HL-60 (cell line): Measurements from ENCODE around the gene ATP1A2.

Experiments
- DNase-seq, 2 experiments: peaks; one replicate each; pipeline ENCODE4 v3.0.0-alpha.2; 2010 to 2020; ENCODE audit warnings: low read depth in 1 of 2, low spot score in 1 of 2
- H3K27ac ChIP-seq: fragments of 250-450 bp; sonication (Bioruptor Pico); replicated peaks from 2 replicates; pipeline ENCODE4 v1.5.1; 2020; ENCODE audit warnings: mild to moderate bottlenecking, moderate library complexity
- H3K27me3 ChIP-seq: fragments of 250-450 bp; sonication (Bioruptor Pico); 2 replicates; pipeline ENCODE4 v1.5.1; 2021; ENCODE audit warnings: mild to moderate bottlenecking, moderate library complexity; ENCODE audit not compliant: insufficient read depth, poor library complexity, severe bottlenecking
- H3K4me3 ChIP-seq: replicated peaks from 2 replicates; pipeline ENCODE4 v1.5.1; 2011; ENCODE audit warnings: mild to moderate bottlenecking, control low read depth, low read length; ENCODE audit not compliant: insufficient read depth
- CTCF ChIP-seq: IDR thresholded peaks from one replicate; pipeline ENCODE4 v1.5.1; 2011; ENCODE audit warnings: low read length, control low read depth, inconsistent platforms; ENCODE audit not compliant: insufficient read depth
- GABPA ChIP-seq: IDR thresholded peaks from 2 replicates; pipeline ENCODE4 v1.6.1; 2012; ENCODE audit warnings: low read depth
- POLR2AphosphoS5 ChIP-seq: IDR thresholded peaks from 2 replicates; pipeline ENCODE4 v1.6.1; 2012; ENCODE audit warnings: low read depth
- REST ChIP-seq: IDR thresholded peaks from 2 replicates; pipeline ENCODE4 v1.6.1; 2012; ENCODE audit warnings: low read depth; ENCODE audit not compliant: insufficient replicate concordance
- SPI1 ChIP-seq: IDR thresholded peaks from 2 replicates; pipeline ENCODE4 v1.6.1; 2012; ENCODE audit warnings: low read depth, mild to moderate bottlenecking, borderline replicate concordance

ATP1A2 gene

GRCh38 chr1:160189649-160190625 is 74.4 kb downstream of the ATP1A2 start, which contains the start of gene CASQ1:
Gene CASQ1 (plus strand): TSS chr1:160190575. CDS start chr1:160190752, 177 bp downstream.
- no peaks in the 10 kb centered on the region for H3K27me3 ChIP-seq
- no peak within 1 kb of the TSS for H3K27ac ChIP-seq
- no peak for TF ChIP-seq REST
- no peak for TF ChIP-seq GABPA
- TF ChIP-seq SPI1 = no peak
- TF ChIP-seq POLR2AphosphoS5 = no peak
- no peak for TF ChIP-seq CTCF
- DNase-seq = no peak
- no peak within 1 kb of the TSS for H3K4me3 ChIP-seq

- no peak overlapping the region for H3K27ac ChIP-seq
- H3K4me3 ChIP-seq = no peak overlapping the region
- no peaks in the 10 kb centered on the region for H3K27me3 ChIP-seq
- DNase-seq = no peak
- TF ChIP-seq CTCF (no peak), GABPA (no peak), SPI1 (no peak), POLR2AphosphoS5 (no peak), REST (no peak)
These were observed 76.2 kb downstream of the ATP1A2 start for GRCh38 chr1:160191756-160192155.

GRCh38 chr1:160192234-160192633 is 76.7 kb downstream of the ATP1A2 start:
- H3K4me3 ChIP-seq = no peak overlapping the region
- H3K27me3 ChIP-seq = no peaks in the 10 kb centered on the region
- no peak overlapping the region for H3K27ac ChIP-seq
- TF ChIP-seq SPI1 (no peak), GABPA (no peak), REST (no peak), POLR2AphosphoS5 (no peak), CTCF (no peak)
- no peak for DNase-seq
